Measurements from ENCODE around the gene OAT.

The OAT gene

GRCh38 chr10:124402273-124402672, 16.4 kb downstream of the OAT start:
- H3K27ac ChIP-seq (ENCODE audit: low read depth, low read length, severe bottlenecking), result no peak overlapping the region
- no peak overlapping the region for H3K4me3 ChIP-seq (ENCODE audit: extremely low read depth, insufficient read depth, low read length, poor library complexity, severe bottlenecking)
- 100% methylated on average over 2 of the region's 2 CpGs; no CpG with 5 or more reads in 1 of the 2 experiments for WGBS, 2 experiments (ENCODE audit: insufficient coverage in 2 of 2)
- no peaks in the 10 kb centered on the region for H3K9me3 ChIP-seq (ENCODE audit: control insufficient read depth, low read length)
- peaks cover 89% of the 10 kb centered on the region for H3K36me3 ChIP-seq (ENCODE audit: control insufficient read depth, insufficient read depth, low read length)
- H3K4me1 ChIP-seq (ENCODE audit: control insufficient read depth, insufficient read depth, low read length, poor library complexity, severe bottlenecking), result no peaks in the 10 kb centered on the region

GRCh38 chr10:124401633-124402032, 17.1 kb downstream of the OAT start:
- no peaks in the 10 kb centered on the region for H3K4me1 ChIP-seq (ENCODE audit: control insufficient read depth, insufficient read depth, low read length, poor library complexity, severe bottlenecking)
- no peak overlapping the region for H3K4me3 ChIP-seq (ENCODE audit: extremely low read depth, insufficient read depth, low read length, poor library complexity, severe bottlenecking)
- WGBS, 2 experiments (ENCODE audit: insufficient coverage in 2 of 2), result 96 to 100% methylated on average over 5 of the region's 5 CpGs
- no peak overlapping the region for H3K27ac ChIP-seq (ENCODE audit: low read depth, low read length, severe bottlenecking)
- no peaks in the 10 kb centered on the region for H3K9me3 ChIP-seq (ENCODE audit: control insufficient read depth, low read length)
- H3K36me3 ChIP-seq (ENCODE audit: control insufficient read depth, insufficient read depth, low read length), result peaks cover 88% of the 10 kb centered on the region

GRCh38 chr10:124394583-124394982, 24.1 kb downstream of the OAT start:
- H3K4me3 ChIP-seq (ENCODE audit: extremely low read depth, insufficient read depth, low read length, poor library complexity, severe bottlenecking), result no peak overlapping the region
- no peaks in the 10 kb centered on the region for H3K4me1 ChIP-seq (ENCODE audit: control insufficient read depth, insufficient read depth, low read length, poor library complexity, severe bottlenecking)
- no peaks in the 10 kb centered on the region for H3K9me3 ChIP-seq (ENCODE audit: control insufficient read depth, low read length)
- no peak overlapping the region for H3K27ac ChIP-seq (ENCODE audit: low read depth, low read length, severe bottlenecking)
- WGBS, 2 experiments (ENCODE audit: insufficient coverage in 2 of 2), result no CpG with 5 or more reads among the region's 1 CpG
- H3K36me3 ChIP-seq (ENCODE audit: control insufficient read depth, insufficient read depth, low read length), result peaks cover 26% of the 10 kb centered on the region

GRCh38 chr10:124392626-124393342, 25.9 kb downstream of the OAT start:
- Histone ChIP-seq H3K9me3 (ENCODE audit: control insufficient read depth, low read length) (no peaks in the 10 kb centered on the region), H3K27ac (ENCODE audit: low read depth, low read length, severe bottlenecking) (no peak overlapping the region), H3K36me3 (ENCODE audit: control insufficient read depth, insufficient read depth, low read length) (peaks cover 11% of the 10 kb centered on the region), H3K4me1 (ENCODE audit: control insufficient read depth, insufficient read depth, low read length, poor library complexity, severe bottlenecking) (peaks cover 3% of the 10 kb centered on the region), H3K4me3 (ENCODE audit: extremely low read depth, insufficient read depth, low read length, poor library complexity, severe bottlenecking) (no peak overlapping the region)
- WGBS, 2 experiments (ENCODE audit: insufficient coverage in 2 of 2), result 96 to 100% methylated on average over 7 to 8 of the region's 11 CpGs

GRCh38 chr10:124390471-124391187, 28.1 kb downstream of the OAT start:
- Histone ChIP-seq H3K27ac (ENCODE audit: low read depth, low read length, severe bottlenecking) (no peak overlapping the region), H3K4me1 (ENCODE audit: control insufficient read depth, insufficient read depth, low read length, poor library complexity, severe bottlenecking) (peaks cover 3% of the 10 kb centered on the region), H3K9me3 (ENCODE audit: control insufficient read depth, low read length) (no peaks in the 10 kb centered on the region), H3K4me3 (ENCODE audit: extremely low read depth, insufficient read depth, low read length, poor library complexity, severe bottlenecking) (no peak overlapping the region), H3K36me3 (ENCODE audit: control insufficient read depth, insufficient read depth, low read length) (no peaks in the 10 kb centered on the region)
- 50 to 87% methylated on average over 1 to 3 of the region's 3 CpGs for WGBS, 2 experiments (ENCODE audit: insufficient coverage in 2 of 2)

- Histone ChIP-seq H3K27ac (ENCODE audit: low read depth, low read length, severe bottlenecking) (no peak overlapping the region), H3K4me3 (ENCODE audit: extremely low read depth, insufficient read depth, low read length, poor library complexity, severe bottlenecking) (no peak overlapping the region), H3K36me3 (ENCODE audit: control insufficient read depth, insufficient read depth, low read length) (no peaks in the 10 kb centered on the region), H3K9me3 (ENCODE audit: control insufficient read depth, low read length) (no peaks in the 10 kb centered on the region), H3K4me1 (ENCODE audit: control insufficient read depth, insufficient read depth, low read length, poor library complexity, severe bottlenecking) (peaks cover 3% of the 10 kb centered on the region)
- WGBS, 2 experiments (ENCODE audit: insufficient coverage in 2 of 2), result 88 to 89% methylated on average over 23 to 26 of the region's 26 CpGs
These were observed 28.9 kb downstream of the OAT start for GRCh38 chr10:124389613-124390361.

- 20 to 28% methylated on average over 56 to 63 of the region's 74 CpGs for WGBS, 2 experiments (ENCODE audit: insufficient coverage in 2 of 2)
- peak overlapping the region; percentile 32 for H3K4me3 ChIP-seq (ENCODE audit: extremely low read depth, insufficient read depth, low read length, poor library complexity, severe bottlenecking)
These were observed 29.7 kb downstream of the OAT start for GRCh38 chr10:124388823-124389612.

GRCh38 chr10:124388476-124388822, 30.3 kb downstream of the OAT start:
- Histone ChIP-seq H3K4me1 (ENCODE audit: control insufficient read depth, insufficient read depth, low read length, poor library complexity, severe bottlenecking) (peaks cover 3% of the 10 kb centered on the region), H3K9me3 (ENCODE audit: control insufficient read depth, low read length) (no peaks in the 10 kb centered on the region), H3K4me3 (ENCODE audit: extremely low read depth, insufficient read depth, low read length, poor library complexity, severe bottlenecking) (peak overlapping the region; percentile 32), H3K36me3 (ENCODE audit: control insufficient read depth, insufficient read depth, low read length) (no peaks in the 10 kb centered on the region), H3K27ac (ENCODE audit: low read depth, low read length, severe bottlenecking) (no peak overlapping the region)
- WGBS, 2 experiments (ENCODE audit: insufficient coverage in 2 of 2), result 75 to 99% methylated on average over 7 to 9 of the region's 9 CpGs

More at GRCh38 chr10:124388823-124389612, 29.7 kb downstream of the OAT start:
- H3K36me3 ChIP-seq (ENCODE audit: control insufficient read depth, insufficient read depth, low read length), result no peaks in the 10 kb centered on the region
- peaks cover 3% of the 10 kb centered on the region for H3K4me1 ChIP-seq (ENCODE audit: control insufficient read depth, insufficient read depth, low read length, poor library complexity, severe bottlenecking)
- H3K9me3 ChIP-seq (ENCODE audit: control insufficient read depth, low read length), result no peaks in the 10 kb centered on the region
- H3K27ac ChIP-seq (ENCODE audit: low read depth, low read length, severe bottlenecking), result no peak overlapping the region

- H3K4me1 ChIP-seq (ENCODE audit: control insufficient read depth, insufficient read depth, low read length, poor library complexity, severe bottlenecking), result peaks cover 3% of the 10 kb centered on the region
- no peak overlapping the region for H3K4me3 ChIP-seq (ENCODE audit: extremely low read depth, insufficient read depth, low read length, poor library complexity, severe bottlenecking)
- H3K9me3 ChIP-seq (ENCODE audit: control insufficient read depth, low read length), result no peaks in the 10 kb centered on the region
- no peaks in the 10 kb centered on the region for H3K36me3 ChIP-seq (ENCODE audit: control insufficient read depth, insufficient read depth, low read length)
- H3K27ac ChIP-seq (ENCODE audit: low read depth, low read length, severe bottlenecking), result no peak overlapping the region
- WGBS, 2 experiments (ENCODE audit: insufficient coverage in 2 of 2), result 76 to 81% methylated on average over 7 to 8 of the region's 10 CpGs
These were observed 31.4 kb downstream of the OAT start for GRCh38 chr10:124387078-124387874.

Data from mesodermal cell (in vitro differentiated cells).